HCT116 (cell line): ENCODE measurements around the gene FCHO1. TPM values are rescaled to one million over a fixed set of nuclear protein-coding genes. Genes with fewer than 3 reads are reported as not detected.

ENCODE experiments used
- ATAC-seq: fragments of 200-7000 bp; cut with Tn5 transposase; 2 replicates; pipeline ENCODE4 v1.9.1; 2020; ENCODE audit warnings: mild to moderate bottlenecking, moderate library complexity
- BruUV-seq: library from RNA; stranded (reverse); fragments of 400-500 nt; replicated peaks from 2 replicates; lab custom pipeline; 2021; lab: Mats Ljungman, UMichigan
- CTCF ChIA-PET: fragments of 300-600 bp; sonication (Branson Sonifier 250); formaldehyde crosslinking; loops from one replicate; lab custom pipeline; 2021; ENCODE audit warnings: antibody characterized with exemption; lab: Charles Lee
- POLR2A ChIA-PET: fragments of 300-600, 350-600 bp; sonication (Branson Sonifier 250); formaldehyde crosslinking; loops from one replicate; lab custom pipeline; 2021; ENCODE audit warnings: antibody characterized with exemption; lab: Charles Lee
- RAD21 ChIA-PET, 2 experiments: fragments of 300-600 bp; sonication (Branson Sonifier 250); formaldehyde crosslinking; loops; one replicate each; lab custom pipeline; 2023; ENCODE audit warnings: low total read pairs in 2 of 2; ENCODE audit not compliant: uncharacterized antibody in 2 of 2, unreplicated experiment in 2 of 2, low non-redundant PET in 1 of 2; lab: Charles Lee
- DNase-seq: peaks from one replicate; pipeline ENCODE4 v3.0.0-alpha.2; 2010; ENCODE audit warnings: low read depth, low spot score
- H2AFZ ChIP-seq: fragments of 200-600 bp; shearing (Covaris generic), sonication (generic); 2 replicates; pipeline ENCODE4 v1.6.1; 2017; ENCODE audit warnings: low read depth, mixed run types, mixed read lengths, antibody characterized with exemption, low read length; ENCODE audit not compliant: poor library complexity, severe bottlenecking
- H3K27ac ChIP-seq: 2 replicates; pipeline ENCODE4 v1.5.1; 2012; ENCODE audit warnings: low read depth, low read length
- H3K27me3 ChIP-seq: fragments of 200-600 bp; sonication (generic); 2 replicates; pipeline ENCODE4 v1.6.1; 2016; ENCODE audit warnings: mixed run types, low read length, mixed read lengths; ENCODE audit not compliant: insufficient read depth
- H3K36me3 ChIP-seq, 2 experiments: fragments of 200-500 bp in 1 of 2; fragments of 200-600 bp in 1 of 2; sonication (Bioruptor generic) in 1 of 2; sonication (generic) in 1 of 2; 2 replicates each; pipeline versions ENCODE4 v1.5.1 to v1.6.1; 2014 to 2016; ENCODE audit warnings: low read length in 2 of 2, inconsistent platforms in 1 of 2, mixed read lengths in 1 of 2, mixed run types in 1 of 2; ENCODE audit not compliant: insufficient read depth in 2 of 2, control insufficient read depth in 1 of 2
- H3K4me1 ChIP-seq, 2 experiments: fragments of 200-600 bp in 1 of 2; sonication (generic) in 1 of 2; 2 replicates each; pipeline versions ENCODE4 v1.5.1 to v1.6.1; 2012 to 2017; ENCODE audit warnings: low read length in 2 of 2, inconsistent platforms in 1 of 2, mild to moderate bottlenecking in 1 of 2, mixed read lengths in 1 of 2, mixed run types in 1 of 2, moderate library complexity in 1 of 2; ENCODE audit not compliant: insufficient read depth in 2 of 2, control insufficient read depth in 1 of 2
- H3K4me2 ChIP-seq: fragments of 200-600 bp; sonication (generic); 2 replicates; pipeline ENCODE4 v1.6.1; 2017; ENCODE audit warnings: mixed run types, low read length, mixed read lengths
- H3K4me3 ChIP-seq, 2 experiments: fragments of 200-600 bp in 1 of 2; sonication (generic) in 1 of 2; replicated peaks in 1 of 2; 2 replicates each; pipeline ENCODE4 v1.5.1; 2011 to 2016; ENCODE audit warnings: low read length in 2 of 2, control low read depth in 1 of 2, low read depth in 1 of 2, mild to moderate bottlenecking in 1 of 2, mixed read lengths in 1 of 2, mixed run types in 1 of 2
- H3K79me2 ChIP-seq: fragments of 200-600 bp; sonication (generic); 2 replicates; pipeline ENCODE4 v1.6.1; 2017; ENCODE audit warnings: mild to moderate bottlenecking, mixed run types, low read length, moderate library complexity, mixed read lengths; ENCODE audit not compliant: insufficient read depth
- H3K9ac ChIP-seq: fragments of 200-600 bp; sonication (generic); 2 replicates; pipeline ENCODE4 v1.6.1; 2016; ENCODE audit warnings: low read length, mixed read lengths
- H3K9me2 ChIP-seq: fragments of 200-600 bp; sonication (generic), shearing (Covaris generic); 2 replicates; pipeline ENCODE4 v1.6.1; 2017; ENCODE audit warnings: mixed run types, mild to moderate bottlenecking, moderate library complexity; ENCODE audit not compliant: insufficient read depth
- H3K9me3 ChIP-seq, 2 experiments: fragments of 200-500 bp in 1 of 2; fragments of 200-600 bp in 1 of 2; sonication (Bioruptor generic) in 1 of 2; sonication (generic) in 1 of 2; 2 replicates each; pipeline ENCODE4 v1.6.1; 2014 to 2017; ENCODE audit warnings: low read length in 2 of 2, mixed read lengths in 2 of 2, inconsistent platforms in 1 of 2, low read depth in 1 of 2, mild to moderate bottlenecking in 1 of 2, mixed run types in 1 of 2, moderate library complexity in 1 of 2; ENCODE audit not compliant: control insufficient read depth in 1 of 2, insufficient read depth in 1 of 2
- H4K20me1 ChIP-seq: fragments of 200-600 bp; sonication (generic), shearing (Covaris generic); 2 replicates; pipeline ENCODE4 v1.6.1; 2017; ENCODE audit warnings: mixed run types, mild to moderate bottlenecking, moderate library complexity; ENCODE audit not compliant: insufficient read depth
- CBX3 ChIP-seq: IDR thresholded peaks from 2 replicates; pipeline ENCODE4 v1.6.1; 2012; ENCODE audit warnings: low read depth
- ELF1 ChIP-seq: IDR thresholded peaks from 2 replicates; pipeline ENCODE4 v1.6.1; 2012; ENCODE audit warnings: low read depth, borderline replicate concordance
- MAX ChIP-seq: IDR thresholded peaks from 2 replicates; pipeline ENCODE4 v1.6.1; 2012
- REST ChIP-seq: IDR thresholded peaks from 2 replicates; pipeline ENCODE4 v1.6.1; 2012; ENCODE audit warnings: low read depth
- SP1 ChIP-seq: IDR thresholded peaks from 2 replicates; pipeline ENCODE4 v1.6.1; 2012; ENCODE audit warnings: low read depth
- YY1 ChIP-seq: IDR thresholded peaks from 2 replicates; pipeline ENCODE4 v1.6.1; 2011; ENCODE audit warnings: low read length, low read depth, moderate library complexity, mild to moderate bottlenecking; ENCODE audit not compliant: insufficient replicate concordance; ENCODE audit errors: extremely low read depth
- ZBTB33 ChIP-seq: IDR thresholded peaks from 2 replicates; pipeline ENCODE4 v1.6.1; 2011; ENCODE audit warnings: mild to moderate bottlenecking, low read length, moderate library complexity; ENCODE audit not compliant: insufficient replicate concordance; ENCODE audit errors: extremely low read depth
- ZFX ChIP-seq: fragments of 450-650 bp; IDR thresholded peaks from 2 replicates; pipeline ENCODE4 v1.6.1; 2017
- ZNF274 ChIP-seq: fragments of 200-500 bp; sonication (Bioruptor generic); IDR thresholded peaks from 2 replicates; pipeline ENCODE4 v1.6.1; 2014; ENCODE audit warnings: mild to moderate bottlenecking, low read depth, low read length, inconsistent platforms
- intact Hi-C: fragments of 100-400 bp; cut with micrococcal nuclease; formaldehyde crosslinking; loops from 2 replicates; pipeline ENCODE4 v1.10.0; 2022
- total RNA-seq: library from RNA; stranded (reverse); gene quantifications from one replicate; pipeline ENCODE4 v1.2.1, GENCODE V29; 2021; ENCODE audit not compliant: unreplicated experiment
- TF ChIP-seq, protein P1 (sequence below): IDR thresholded peaks from 2 replicates; pipeline ENCODE4 v1.6.1; 2012

The FCHO1 gene
- total RNA-seq, 1 experiment from 2014 or later, result 28.1 TPM

GRCh38 chr19:17765069-17765618 is 13.9 kb downstream of the FCHO1 start:
- H3K4me2 ChIP-seq, result peak overlapping the region; percentile 49

GRCh38 chr19:17766543-17767131 is 15.4 kb downstream of the FCHO1 start:
- no peaks in the 10 kb centered on the region for H3K9me3 ChIP-seq
- intact Hi-C loops, result loop anchor here (1.0 to 5.0 kb wide), 5 partner anchors 49 to 324 kb away; partner anchors contain the start of gene MAP1S
- H3K4me2 ChIP-seq, result peak overlapping the region; percentile 88
- H3K27me3 ChIP-seq, result no peaks in the 10 kb centered on the region
- H4K20me1 ChIP-seq, result no peaks in the 10 kb centered on the region
- H3K27ac ChIP-seq, result peak overlapping the region; percentile 39; the same call in 1 of the 2 replicates
- DNase-seq (peak; percentile 88), ATAC-seq (peak; percentile 91)
- ChIA-PET CTCF (interaction anchor here (0.6 to 2.3 kb wide), 29 partner anchors 9 to 325 kb away, joined by 3 to 30 read pairs (median 5); partner anchors contain the start of genes B3GNT3, MAP1S and RPL18A), POLR2A (interaction anchor here (0.6 to 1.0 kb wide), 10 partner anchors 8 to 317 kb away, joined by 3 to 5 read pairs (median 3); partner anchors contain the start of genes B3GNT3 and RPL18A), RAD21 (interaction anchor here (0.7 to 1.4 kb wide), 13 partner anchors 8 to 190 kb away, joined by 3 to 6 read pairs (median 3); partner anchors contain the start of gene MAP1S (in 1 of the 2))
- H3K9me2 ChIP-seq, result no peaks in the 10 kb centered on the region
- H3K79me2 ChIP-seq, result no peaks in the 10 kb centered on the region
- peak overlapping the region; percentile 47; the same call in 1 of the 2 replicates for H3K9ac ChIP-seq
- no peak overlapping the region for H2AFZ ChIP-seq
- H3K36me3 ChIP-seq, result no peaks in the 10 kb centered on the region
- peak overlapping the region; percentile 42 to 50 for H3K4me3 ChIP-seq
- BruUV-seq, result no TSS peak
- peaks cover 20 to 32% of the 10 kb centered on the region in 2 experiments for H3K4me1 ChIP-seq
- TF ChIP-seq YY1, result peak; percentile 48
- no peak for TF ChIP-seq ZBTB33
- no peak for TF ChIP-seq ZNF274
- no peak for TF ChIP-seq REST
- no peak for TF ChIP-seq ZFX
- no peak for TF ChIP-seq SP1
- no peak for TF ChIP-seq CBX3
- no peak for TF ChIP-seq ELF1

More at GRCh38 chr19:17765069-17765618, 13.9 kb downstream of the FCHO1 start:
- H3K9ac ChIP-seq, result 0 out of 2 replicates have a peak overlapping the region, but pooled peaks have one; percentile 11
- POLR2A ChIA-PET, result no interaction called here
- H3K36me3 ChIP-seq, result no peaks in the 10 kb centered on the region
- H3K27me3 ChIP-seq, result no peaks in the 10 kb centered on the region
- H4K20me1 ChIP-seq, result no peaks in the 10 kb centered on the region
- no peaks in the 10 kb centered on the region for H3K9me2 ChIP-seq
- intact Hi-C loops, result loop anchor here (5.0 kb wide), 4 partner anchors 48 to 323 kb away; partner anchors contain the start of gene MAP1S
- no peak for DNase-seq
- ATAC-seq, result peak; percentile 29
- peaks cover 20 to 32% of the 10 kb centered on the region in 2 experiments for H3K4me1 ChIP-seq
- H3K27ac ChIP-seq, result peak overlapping the region; percentile 29
- TF ChIP-seq, protein P1, sequence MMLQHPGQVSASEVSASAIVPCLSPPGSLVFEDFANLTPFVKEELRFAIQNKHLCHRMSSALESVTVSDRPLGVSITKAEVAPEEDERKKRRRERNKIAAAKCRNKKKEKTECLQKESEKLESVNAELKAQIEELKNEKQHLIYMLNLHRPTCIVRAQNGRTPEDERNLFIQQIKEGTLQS, result no peak
- peak; percentile 42 for TF ChIP-seq MAX
- RAD21 ChIA-PET, result no interaction called here
- no TSS peak for BruUV-seq
- CTCF ChIA-PET, result interaction anchor here (2.0 to 2.3 kb wide), 2 partner anchors 11 to 31 kb away, joined by 10 to 29 read pairs; partner anchors contain the start of gene B3GNT3
- no peak overlapping the region for H3K4me3 ChIP-seq
- H3K79me2 ChIP-seq, result no peaks in the 10 kb centered on the region
- no peak overlapping the region for H2AFZ ChIP-seq
- no peaks in the 10 kb centered on the region for H3K9me3 ChIP-seq
